Measurements from ENCODE around the gene EVI5L. TPM values are rescaled to one million over a fixed set of nuclear protein-coding genes. Genes with fewer than 3 reads are reported as not detected.

Gene EVI5L
- total RNA-seq, 1 experiment from 2014 or later: 29.5 TPM

DNA sequence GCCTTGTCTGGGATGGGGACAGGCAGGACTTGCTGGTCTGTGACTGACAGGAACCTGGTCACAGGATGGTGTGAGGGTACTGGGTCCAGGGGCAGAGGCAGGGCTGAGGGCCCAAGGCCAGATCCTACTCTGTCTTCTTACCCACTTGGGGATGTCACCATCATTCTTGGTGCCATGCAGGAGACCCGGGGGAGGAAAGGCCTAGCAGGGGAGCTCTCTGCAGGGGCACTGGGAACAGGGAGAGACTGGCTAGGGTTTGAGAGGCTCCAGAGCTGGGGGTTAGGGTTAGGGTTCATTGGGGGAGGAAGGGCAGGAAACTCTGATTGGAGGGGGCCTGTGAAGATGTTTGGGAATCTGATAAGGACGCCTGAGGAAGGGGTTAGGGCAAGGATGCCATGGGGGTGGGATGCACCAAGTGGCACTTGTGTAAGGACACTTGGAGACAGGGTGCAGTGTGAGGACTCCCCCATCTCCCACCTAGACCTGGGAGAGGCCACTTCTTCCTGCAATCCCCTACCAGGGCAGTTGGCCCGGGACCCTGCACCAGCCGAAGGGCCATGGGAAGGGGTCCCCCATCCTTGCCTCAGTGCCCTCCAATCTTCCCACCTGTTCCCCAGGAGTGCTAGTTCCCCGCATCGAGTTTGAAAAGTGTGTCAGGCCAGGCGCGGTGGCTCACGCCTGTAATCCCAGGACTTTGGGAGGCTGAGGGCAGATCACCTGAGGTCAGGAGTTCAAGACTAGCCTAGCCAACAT, 37.2 kb downstream of the EVI5L start:
- DNase-seq: no peak
- Histone ChIP-seq H4K20me1 (ENCODE audit: low read length) (no peaks in the 10 kb centered on the region), H3K4me3 (ENCODE audit: low read length) (no peak overlapping the region), H3K9me2 (replicated peaks; ENCODE audit: low read length) (no peaks in the 10 kb centered on the region), H2AFZ (ENCODE audit: low read length) (no peak overlapping the region), H3K4me1 (ENCODE audit: insufficient read depth, low read length) (peaks cover 17% of the 10 kb centered on the region), H3K9me3 (ENCODE audit: low read length) (no peaks in the 10 kb centered on the region), H3K27ac (ENCODE audit: low read length) (no peak overlapping the region), H3K27me3 (ENCODE audit: low read length) (no peaks in the 10 kb centered on the region), H3K9ac (ENCODE audit: low read length) (no peak overlapping the region), H3K36me3 (ENCODE audit: low read depth, low read length) (no peaks in the 10 kb centered on the region), H3F3A (ENCODE audit: low read length, unreplicated experiment) (peaks cover 10% of the 10 kb centered on the region), H3K79me2 (ENCODE audit: low read length) (no peaks in the 10 kb centered on the region), H3K4me2 (ENCODE audit: low read length) (no peak overlapping the region)
- BruUV-seq (replicated peaks): no TSS peak
- ATAC-seq: no peak
- ChIA-PET CTCF (no interaction called here), POLR2A (ENCODE audit: unreplicated experiment) (interaction anchor here (0.6 kb wide), 1 partner anchor 757 kb away, joined by 6 read pairs; no protein-coding TSS in a partner anchor)
- TF ChIP-seq EZH2 (IDR thresholded peaks at IDR 0.05; ENCODE audit: low read length, unreplicated experiment): no peak
- no peak for TF ChIP-seq EZH2phosphoT487 (IDR thresholded peaks at IDR 0.05; ENCODE audit: borderline replicate concordance, low read length)
- no peak for TF ChIP-seq CTCF (conservative IDR thresholded peaks at IDR 0.05; ENCODE audit: low read depth, low read length)
- intact Hi-C loops (cut with micrococcal nuclease): no loop called here

- no peaks in the 10 kb centered on the region for H3K27me3 ChIP-seq (ENCODE audit: low read length)
- no TSS peak for BruUV-seq (replicated peaks)
- H3K9me2 ChIP-seq (replicated peaks; ENCODE audit: low read length): no peaks in the 10 kb centered on the region
- peaks cover 10% of the 10 kb centered on the region for H3F3A ChIP-seq (ENCODE audit: low read length, unreplicated experiment)
- ATAC-seq: peak; percentile 1
- TF ChIP-seq EZH2phosphoT487 (IDR thresholded peaks at IDR 0.05; ENCODE audit: borderline replicate concordance, low read length): no peak
- TF ChIP-seq CTCF (conservative IDR thresholded peaks at IDR 0.05; ENCODE audit: low read depth, low read length): no peak
- no peak for TF ChIP-seq EZH2 (IDR thresholded peaks at IDR 0.05; ENCODE audit: low read length, unreplicated experiment)
- no peaks in the 10 kb centered on the region for H3K36me3 ChIP-seq (ENCODE audit: low read depth, low read length)
- ChIA-PET CTCF (interaction anchor here (1.2 to 1.9 kb wide), 4 partner anchors 35 to 300 kb away, joined by 3 to 23 read pairs (median 13); partner anchors contain the start of genes MAP2K7 and SNAPC2), POLR2A (ENCODE audit: unreplicated experiment) (interaction anchor here (0.6 kb wide), 1 partner anchor 52 kb away, joined by 3 read pairs; the partner anchor contains the start of gene SNAPC2)
- intact Hi-C loops (cut with micrococcal nuclease): loop anchor here (2.0 kb wide), 2 partner anchors 39 to 53 kb away; partner anchors contain the start of gene SNAPC2
- H3K79me2 ChIP-seq (ENCODE audit: low read length): no peaks in the 10 kb centered on the region
- no peak overlapping the region for H3K27ac ChIP-seq (ENCODE audit: low read length)
- H3K4me2 ChIP-seq (ENCODE audit: low read length): peak overlapping the region; percentile 98
- 0 out of 2 replicates have a peak overlapping the region, but pooled peaks have one; percentile 17 for H3K9ac ChIP-seq (ENCODE audit: low read length)
- H3K4me1 ChIP-seq (ENCODE audit: insufficient read depth, low read length): peaks cover 20% of the 10 kb centered on the region
- H2AFZ ChIP-seq (ENCODE audit: low read length): peak overlapping the region; percentile 93
- H3K9me3 ChIP-seq (ENCODE audit: low read length): no peaks in the 10 kb centered on the region
- H4K20me1 ChIP-seq (ENCODE audit: low read length): no peaks in the 10 kb centered on the region
- peak; percentile 67 for DNase-seq
- H3K4me3 ChIP-seq (ENCODE audit: low read length): peak overlapping the region; percentile 72
These were observed 38.3 kb downstream of the EVI5L start for GRCh38 chr19:7868326-7868670.
